WTC11 (cell line): ENCODE results near the gene PRKCB. TPM values are rescaled to one million over a fixed set of nuclear protein-coding genes. Genes with fewer than 3 reads are reported as not detected.

Experiments used
- ATAC-seq: fragments of 200-7000 bp; cut with Tn5 transposase; 2 replicates; pipeline ENCODE4 v1.10.0; 2021; ENCODE audit warnings: mild to moderate bottlenecking, moderate library complexity
- CTCF ChIA-PET: fragments of 300-600 bp; sonication (Branson Sonifier 250); formaldehyde crosslinking; loops from one replicate; lab custom pipeline; 2021; ENCODE audit warnings: antibody characterized with exemption; lab: Charles Lee
- POLR2A ChIA-PET: fragments of 350-600 bp; sonication (Branson Sonifier 250); formaldehyde crosslinking; loops from one replicate; lab custom pipeline; 2021; ENCODE audit warnings: antibody characterized with exemption; lab: Charles Lee
- DNase-seq: peaks from one replicate; pipeline ENCODE4 v3.0.0; 2021; ENCODE audit warnings: low spot score
- H3K27ac Mint-ChIP-seq: 2 replicates; pipeline ENCODE4 v1.8.0; 2021; ENCODE audit warnings: mixed read lengths
- H3K27me3 Mint-ChIP-seq: 2 replicates; pipeline ENCODE4 v1.8.0; 2021; ENCODE audit warnings: low read depth, mild to moderate bottlenecking, moderate library complexity, mixed read lengths
- H3K36me3 Mint-ChIP-seq: 2 replicates; pipeline ENCODE4 v1.8.0; 2021; ENCODE audit warnings: mixed read lengths
- H3K4me1 Mint-ChIP-seq: 2 replicates; pipeline ENCODE4 v1.8.0; 2022; ENCODE audit warnings: mixed read lengths
- H3K4me3 Mint-ChIP-seq: 2 replicates; pipeline ENCODE4 v1.8.0; 2021; ENCODE audit warnings: mild to moderate bottlenecking, moderate library complexity, mixed read lengths
- H3K9me3 Mint-ChIP-seq: 2 replicates; pipeline ENCODE4 v1.8.0; 2021; ENCODE audit warnings: mixed read lengths
- AFF4 ChIP-seq: sonication (generic); formaldehyde crosslinking; IDR thresholded peaks from 2 replicates; pipeline ENCODE4 v1.8.1; 2023; ENCODE audit warnings: mild to moderate bottlenecking, missing genetic modification reagents, borderline replicate concordance
- CDX4 ChIP-seq: fragments of 250-450 bp; sonication (Bioruptor Pico); IDR thresholded peaks from 2 replicates; pipeline ENCODE4 v1.9.0; 2021; ENCODE audit warnings: moderate library complexity, mild to moderate bottlenecking, inconsistent platforms, borderline replicate concordance
- CREB1 ChIP-seq: sonication (generic); formaldehyde crosslinking; IDR thresholded peaks from 2 replicates; pipeline ENCODE4 v1.8.0; 2023; ENCODE audit warnings: mild to moderate bottlenecking, missing genetic modification reagents
- CREM ChIP-seq: sonication (generic); formaldehyde crosslinking; IDR thresholded peaks from 2 replicates; pipeline ENCODE4 v1.8.1; 2022; ENCODE audit warnings: mild to moderate bottlenecking, missing genetic modification reagents, moderate library complexity
- E2F4 ChIP-seq: sonication (generic); formaldehyde crosslinking; IDR thresholded peaks from 2 replicates; pipeline ENCODE4 v1.8.1; 2022; ENCODE audit warnings: low read depth, mild to moderate bottlenecking, moderate library complexity, missing genetic modification reagents, borderline replicate concordance
- ESRRA ChIP-seq: sonication (generic); formaldehyde crosslinking; IDR thresholded peaks from 2 replicates; pipeline ENCODE4 v1.8.1; 2022; ENCODE audit warnings: mild to moderate bottlenecking, missing genetic modification reagents, borderline replicate concordance
- FOXJ3 ChIP-seq: sonication (generic); formaldehyde crosslinking; IDR thresholded peaks from 2 replicates; pipeline ENCODE4 v1.9.0; 2021; ENCODE audit warnings: missing genetic modification reagents, mild to moderate bottlenecking, borderline replicate concordance
- FOXP1 ChIP-seq: sonication (generic); formaldehyde crosslinking; IDR thresholded peaks from 2 replicates; pipeline ENCODE4 v1.8.0; 2022; ENCODE audit warnings: missing genetic modification reagents, mild to moderate bottlenecking, moderate library complexity, borderline replicate concordance
- GTF2I ChIP-seq: fragments of 250-450 bp; sonication (Bioruptor Pico); conservative IDR thresholded peaks from 2 replicates; pipeline ENCODE4 v1.4.0; 2021; ENCODE audit warnings: mild to moderate bottlenecking
- KAT7 ChIP-seq: sonication (generic); formaldehyde crosslinking; IDR thresholded peaks from 2 replicates; pipeline ENCODE4 v1.8.1; 2023; ENCODE audit warnings: missing genetic modification reagents, mild to moderate bottlenecking, borderline replicate concordance
- MYBL2 ChIP-seq: sonication (generic); formaldehyde crosslinking; IDR thresholded peaks from 2 replicates; pipeline ENCODE4 v1.8.1; 2023; ENCODE audit warnings: mild to moderate bottlenecking, moderate library complexity, missing genetic modification reagents
- NFE2L1 ChIP-seq: sonication (generic); formaldehyde crosslinking; IDR thresholded peaks from 2 replicates; pipeline ENCODE4 v1.8.1; 2023; ENCODE audit warnings: missing genetic modification reagents
- NR3C1 ChIP-seq: sonication (generic); formaldehyde crosslinking; conservative IDR thresholded peaks from 2 replicates; pipeline ENCODE4 v1.8.1; 2023; ENCODE audit warnings: low read depth, mild to moderate bottlenecking, missing genetic modification reagents
- RORB ChIP-seq: fragments of 250-450 bp; sonication (Bioruptor Pico); IDR thresholded peaks from 2 replicates; pipeline ENCODE4 v1.9.0; 2021; ENCODE audit warnings: mild to moderate bottlenecking
- SMAD3 ChIP-seq: sonication (generic); formaldehyde crosslinking; IDR thresholded peaks from 2 replicates; pipeline ENCODE4 v1.8.0; 2022; ENCODE audit warnings: missing genetic modification reagents, mild to moderate bottlenecking, borderline replicate concordance
- TEAD1 ChIP-seq: sonication (generic); formaldehyde crosslinking; IDR thresholded peaks from 2 replicates; pipeline ENCODE4 v1.8.0; 2022; ENCODE audit warnings: mild to moderate bottlenecking, missing genetic modification reagents
- TEAD4 ChIP-seq: sonication (generic); formaldehyde crosslinking; IDR thresholded peaks from 2 replicates; pipeline ENCODE4 v1.8.0; 2022; ENCODE audit warnings: mild to moderate bottlenecking, missing genetic modification reagents
- TP53 ChIP-seq: sonication (generic); formaldehyde crosslinking; IDR thresholded peaks from 2 replicates; pipeline ENCODE4 v1.8.1; 2023; ENCODE audit warnings: mild to moderate bottlenecking, missing genetic modification reagents
- ZNF121 ChIP-seq: sonication (generic); formaldehyde crosslinking; IDR thresholded peaks from 2 replicates; pipeline ENCODE4 v1.8.0; 2023; ENCODE audit warnings: missing genetic modification reagents
- ZNF219 ChIP-seq: sonication (generic); formaldehyde crosslinking; IDR thresholded peaks from 2 replicates; pipeline ENCODE4 v1.8.0; 2023; ENCODE audit warnings: missing genetic modification reagents, mild to moderate bottlenecking, borderline replicate concordance
- ZNF396 ChIP-seq: fragments of 250-450 bp; sonication (Bioruptor Pico); IDR thresholded peaks from 2 replicates; pipeline ENCODE4 v1.8.0; 2021; ENCODE audit warnings: mild to moderate bottlenecking, moderate library complexity, borderline replicate concordance
- ZNF416 ChIP-seq: fragments of 250-450 bp; sonication (Bioruptor Pico); IDR thresholded peaks from 2 replicates; pipeline ENCODE4 v1.9.0; 2021; ENCODE audit warnings: mild to moderate bottlenecking, inconsistent platforms
- ZNF512 ChIP-seq: sonication (generic); formaldehyde crosslinking; IDR thresholded peaks from 2 replicates; pipeline ENCODE4 v1.8.1; 2022; ENCODE audit warnings: missing genetic modification reagents, borderline replicate concordance
- total RNA-seq: library from RNA; stranded (reverse); gene quantifications from 3 replicates; pipeline ENCODE4 v1.2.3, GENCODE V29; 2021
- TF ChIP-seq, protein P1 (sequence below): sonication (generic); formaldehyde crosslinking; IDR thresholded peaks from 2 replicates; pipeline ENCODE4 v1.8.1; 2022; ENCODE audit warnings: mild to moderate bottlenecking, missing genetic modification reagents, moderate library complexity, borderline replicate concordance
- TF ChIP-seq, protein P2 (sequence below): sonication (generic); formaldehyde crosslinking; IDR thresholded peaks from 2 replicates; pipeline ENCODE4 v1.8.0; 2023; ENCODE audit warnings: missing genetic modification reagents

PRKCB gene
- total RNA-seq, 1 experiment from 2014 or later, result 6.9 TPM

- TF ChIP-seq AFF4 (CRISPR knock-in tag) (no peak), TEAD1 (peak; percentile 69; the same call in 1 of the 2 replicates), TEAD4 (CRISPR knock-in tag) (peak; percentile 34; the same call in 1 of the 2 replicates)
These were observed 209.9 kb downstream of the PRKCB start (continued) for GRCh38 chr16:24045641-24046040.

GRCh38 chr16:24046442-24046841 lies 210.7 kb downstream of the PRKCB start:
- peaks cover 49% of the 10 kb centered on the region for H3K4me1 Mint-ChIP-seq
- no peak overlapping the region for H3K4me3 Mint-ChIP-seq
- peak overlapping the region; percentile 25; the same call in 1 of the 2 replicates for H3K27ac Mint-ChIP-seq
- ATAC-seq (peak; percentile 23), DNase-seq (peak; percentile 51)
- no peaks in the 10 kb centered on the region for H3K9me3 Mint-ChIP-seq
- ChIA-PET POLR2A (interaction anchor here (0.8 kb wide), 1 partner anchor 458 kb away, joined by 3 read pairs; no protein-coding TSS in a partner anchor), CTCF (interaction anchor here (0.6 to 4.5 kb wide), 59 partner anchors 8 to 534 kb away, joined by 3 to 136 read pairs (median 6); partner anchors contain the start of genes CACNG3 and UBFD1)
- H3K27me3 Mint-ChIP-seq, result no peaks in the 10 kb centered on the region
- TF ChIP-seq E2F4 (CRISPR knock-in tag) (no peak), MYBL2 (CRISPR knock-in tag) (no peak), FOXJ3 (no peak), ZNF219 (CRISPR knock-in tag) (no peak), GTF2I (no peak), CREB1 (no peak), CDX4 (CRISPR knock-in tag) (no peak), ESRRA (CRISPR knock-in tag) (no peak), RORB (CRISPR knock-in tag) (no peak), ZNF416 (CRISPR knock-in tag) (no peak), FOXP1 (no peak)
- TF ChIP-seq, protein P1, sequence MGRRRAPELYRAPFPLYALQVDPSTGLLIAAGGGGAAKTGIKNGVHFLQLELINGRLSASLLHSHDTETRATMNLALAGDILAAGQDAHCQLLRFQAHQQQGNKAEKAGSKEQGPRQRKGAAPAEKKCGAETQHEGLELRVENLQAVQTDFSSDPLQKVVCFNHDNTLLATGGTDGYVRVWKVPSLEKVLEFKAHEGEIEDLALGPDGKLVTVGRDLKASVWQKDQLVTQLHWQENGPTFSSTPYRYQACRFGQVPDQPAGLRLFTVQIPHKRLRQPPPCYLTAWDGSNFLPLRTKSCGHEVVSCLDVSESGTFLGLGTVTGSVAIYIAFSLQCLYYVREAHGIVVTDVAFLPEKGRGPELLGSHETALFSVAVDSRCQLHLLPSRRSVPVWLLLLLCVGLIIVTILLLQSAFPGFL (CRISPR knock-in tag), result no peak
- TF ChIP-seq, protein P2, sequence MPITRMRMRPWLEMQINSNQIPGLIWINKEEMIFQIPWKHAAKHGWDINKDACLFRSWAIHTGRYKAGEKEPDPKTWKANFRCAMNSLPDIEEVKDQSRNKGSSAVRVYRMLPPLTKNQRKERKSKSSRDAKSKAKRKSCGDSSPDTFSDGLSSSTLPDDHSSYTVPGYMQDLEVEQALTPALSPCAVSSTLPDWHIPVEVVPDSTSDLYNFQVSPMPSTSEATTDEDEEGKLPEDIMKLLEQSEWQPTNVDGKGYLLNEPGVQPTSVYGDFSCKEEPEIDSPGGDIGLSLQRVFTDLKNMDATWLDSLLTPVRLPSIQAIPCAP (CRISPR knock-in tag), result no peak
- TF ChIP-seq, all 79 proteins: peak for 0
- no peaks in the 10 kb centered on the region for H3K36me3 Mint-ChIP-seq

- DNase-seq (no peak), ATAC-seq (no peak)
- H3K36me3 Mint-ChIP-seq, result no peaks in the 10 kb centered on the region
- H3K4me1 Mint-ChIP-seq, result peaks cover 61% of the 10 kb centered on the region
- H3K4me3 Mint-ChIP-seq, result no peak overlapping the region
- no peaks in the 10 kb centered on the region for H3K27me3 Mint-ChIP-seq
- H3K27ac Mint-ChIP-seq, result no peak overlapping the region
- ChIA-PET POLR2A (no interaction called here), CTCF (interaction anchor here (1.0 to 4.3 kb wide), 2 partner anchors 22 to 456 kb away, joined by 3 to 76 read pairs; no protein-coding TSS in a partner anchor)
- H3K9me3 Mint-ChIP-seq, result 0 out of 2 replicates have a peak, but pooled peaks cover 7% of the 10 kb centered on the region
- TF ChIP-seq CREM (CRISPR knock-in tag) (no peak), ZNF512 (no peak), NFE2L1 (CRISPR knock-in tag) (no peak), NR3C1 (CRISPR knock-in tag) (no peak), TP53 (CRISPR knock-in tag) (no peak), FOXJ3 (no peak), KAT7 (CRISPR knock-in tag) (no peak), ZNF396 (CRISPR knock-in tag) (no peak), ZNF121 (CRISPR knock-in tag) (no peak), SMAD3 (CRISPR knock-in tag) (no peak)
These were observed 213.3 kb downstream of the PRKCB start for GRCh38 chr16:24049113-24049512.
